ENCODE data around the gene OR14K1.

- TF ChIP-seq CTCF (conservative IDR thresholded peaks at IDR 0.05; ENCODE audit: low read length) (no peak), EZH2phosphoT487 (IDR thresholded peaks at IDR 0.05; ENCODE audit: borderline replicate concordance) (no peak)
These were observed 24.7 kb upstream of the OR14K1 start for GRCh38 chr1:247713753-247714152.
